Fibroblast of lung (primary cell): ENCODE measurements around the gene MIOX.

Experiments used
- EZH2 ChIP-seq: IDR thresholded peaks from 2 replicates; pipeline ENCODE4 v1.5.1; 2012; ENCODE audit warnings: low read length, control low read depth, mild to moderate bottlenecking; ENCODE audit errors: missing control alignments
- TF ChIP-seq, protein P1 (sequence below), 2 donors: IDR thresholded peaks in 1 of 2; conservative IDR thresholded peaks in 1 of 2; 1 replicate in 1 of 2; 2 replicates in 1 of 2; pipeline ENCODE4 v1.5.1; 2011 to 2012; ENCODE audit warnings: low read length in 2 of 2, control low read depth in 1 of 2, inconsistent platforms in 1 of 2, low read depth in 1 of 2, mild to moderate bottlenecking in 1 of 2

DNA sequence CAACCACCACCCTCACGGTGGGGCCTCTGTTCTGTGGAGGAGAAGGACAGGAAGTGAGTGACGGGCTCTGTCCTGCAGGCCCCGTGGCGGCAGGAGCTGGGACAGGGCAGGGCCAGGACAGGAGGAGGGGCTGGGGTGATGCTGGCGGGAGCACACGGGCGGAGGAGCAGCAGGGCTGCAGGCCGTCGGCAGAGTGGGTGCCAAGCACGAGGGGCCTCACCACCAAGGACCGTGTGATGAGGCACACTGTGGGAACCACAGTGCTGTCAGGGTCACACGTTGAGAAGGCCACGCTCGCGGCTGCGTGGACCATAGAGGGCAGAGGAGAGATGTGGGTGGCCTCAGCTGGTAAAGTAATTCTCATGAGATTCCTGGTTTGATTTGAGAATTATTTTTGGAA lies 30.2 kb downstream of the MIOX start:
- no peak for TF ChIP-seq EZH2
- TF ChIP-seq, protein P1, sequence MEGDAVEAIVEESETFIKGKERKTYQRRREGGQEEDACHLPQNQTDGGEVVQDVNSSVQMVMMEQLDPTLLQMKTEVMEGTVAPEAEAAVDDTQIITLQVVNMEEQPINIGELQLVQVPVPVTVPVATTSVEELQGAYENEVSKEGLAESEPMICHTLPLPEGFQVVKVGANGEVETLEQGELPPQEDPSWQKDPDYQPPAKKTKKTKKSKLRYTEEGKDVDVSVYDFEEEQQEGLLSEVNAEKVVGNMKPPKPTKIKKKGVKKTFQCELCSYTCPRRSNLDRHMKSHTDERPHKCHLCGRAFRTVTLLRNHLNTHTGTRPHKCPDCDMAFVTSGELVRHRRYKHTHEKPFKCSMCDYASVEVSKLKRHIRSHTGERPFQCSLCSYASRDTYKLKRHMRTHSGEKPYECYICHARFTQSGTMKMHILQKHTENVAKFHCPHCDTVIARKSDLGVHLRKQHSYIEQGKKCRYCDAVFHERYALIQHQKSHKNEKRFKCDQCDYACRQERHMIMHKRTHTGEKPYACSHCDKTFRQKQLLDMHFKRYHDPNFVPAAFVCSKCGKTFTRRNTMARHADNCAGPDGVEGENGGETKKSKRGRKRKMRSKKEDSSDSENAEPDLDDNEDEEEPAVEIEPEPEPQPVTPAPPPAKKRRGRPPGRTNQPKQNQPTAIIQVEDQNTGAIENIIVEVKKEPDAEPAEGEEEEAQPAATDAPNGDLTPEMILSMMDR (conservative IDR thresholded peaks at IDR 0.05 in 1 of 2, IDR thresholded peaks at IDR 0.05 in 1 of 2; ENCODE audit: low read depth in 1 of 2, low read length in 2 of 2), result no peak
